GM23248 (cell line): Measurements from ENCODE around the gene CACNA1C. TPM values are rescaled to one million over a fixed set of nuclear protein-coding genes. Genes with fewer than 3 reads are reported as not detected.

Experiments
- DNase-seq: peaks from one replicate; pipeline ENCODE4 v3.0.0-alpha.2; 2015
- H2AFZ ChIP-seq: fragments of 200-600 bp; sonication (generic); 2 replicates; pipeline ENCODE4 v1.6.1; 2016; ENCODE audit warnings: antibody characterized with exemption
- H3F3A ChIP-seq: fragments of 200-600 bp; sonication (generic); 2 replicates; pipeline ENCODE4 v1.6.1; 2016; ENCODE audit warnings: mild to moderate bottlenecking, antibody characterized with exemption, mixed run types; ENCODE audit not compliant: insufficient read depth
- H3K27ac ChIP-seq: fragments of 200-600 bp; sonication (generic); 2 replicates; pipeline ENCODE4 v1.5.1; 2016; ENCODE audit warnings: mild to moderate bottlenecking
- H3K27me3 ChIP-seq: fragments of 200-600 bp; sonication (generic); replicated peaks from 2 replicates; pipeline ENCODE4 v1.6.1; 2016; ENCODE audit warnings: mild to moderate bottlenecking; ENCODE audit not compliant: insufficient read depth
- H3K36me3 ChIP-seq: fragments of 200-600 bp; sonication (generic); 2 replicates; pipeline ENCODE4 v1.6.1; 2016; ENCODE audit warnings: low read depth, mild to moderate bottlenecking
- H3K4me1 ChIP-seq: fragments of 200-600 bp; sonication (generic); 2 replicates; pipeline ENCODE4 v1.6.1; 2016; ENCODE audit warnings: mild to moderate bottlenecking; ENCODE audit not compliant: insufficient read depth
- H3K4me2 ChIP-seq: fragments of 200-600 bp; sonication (generic); one replicate; pipeline ENCODE4 v1.6.1; 2016; ENCODE audit warnings: mild to moderate bottlenecking; ENCODE audit not compliant: unreplicated experiment
- H3K4me3 ChIP-seq: fragments of 200-600 bp; sonication (generic); 2 replicates; pipeline ENCODE4 v1.5.1; 2016; ENCODE audit warnings: mild to moderate bottlenecking
- H3K79me2 ChIP-seq: fragments of 200-600 bp; sonication (generic); 2 replicates; pipeline ENCODE4 v1.6.1; 2016; ENCODE audit warnings: mild to moderate bottlenecking; ENCODE audit not compliant: insufficient read depth
- H3K9ac ChIP-seq: fragments of 200-600 bp; sonication (generic); 2 replicates; pipeline ENCODE4 v1.6.1; 2016; ENCODE audit warnings: mild to moderate bottlenecking
- H3K9me2 ChIP-seq: fragments of 200-600 bp; sonication (generic); 2 replicates; pipeline ENCODE4 v1.6.1; 2016; ENCODE audit warnings: mixed run types, mild to moderate bottlenecking, moderate library complexity; ENCODE audit not compliant: insufficient read depth
- H3K9me3 ChIP-seq: fragments of 200-600 bp; sonication (generic); one replicate; pipeline ENCODE4 v1.6.1; 2017; ENCODE audit warnings: low read depth
- H4K20me1 ChIP-seq: fragments of 200-600 bp; sonication (generic); 2 replicates; pipeline ENCODE4 v1.6.0; 2016; ENCODE audit not compliant: insufficient read depth
- EZH2 ChIP-seq: fragments of 200-600 bp; sonication (generic); IDR thresholded peaks from 2 replicates; pipeline ENCODE4 v1.6.1; 2018; ENCODE audit warnings: antibody characterized with exemption, mild to moderate bottlenecking; ENCODE audit not compliant: insufficient read depth, poor library complexity, severe bottlenecking
- EZH2phosphoT487 ChIP-seq: fragments of 200-600 bp; sonication (generic); IDR thresholded peaks from 2 replicates; pipeline ENCODE4 v1.6.1; 2018; ENCODE audit warnings: antibody characterized with exemption, moderate library complexity, mild to moderate bottlenecking, low read depth; ENCODE audit not compliant: insufficient read depth
- WGBS, 2 experiments: methylation state at CpG; one replicate each; pipeline ENCODE4 v1.1.6; 2015 to 2017; ENCODE audit warnings: low lambda C conversion rate in 2 of 2, low coverage in 1 of 2; ENCODE audit errors: missing lambda C conversion rate in 2 of 2; 5-methylcytosine and 5-hydroxymethylcytosine counted together
- in situ Hi-C: fragments of 300-500 bp; cut with MboI; formaldehyde crosslinking; loops from 2 replicates; pipeline ENCODE4 v1.15.0; 2020
- polyA plus RNA-seq: library from polyadenylated mRNA; unstranded; fragments of >200 nt; fragmentation: Nextera tagmentation; extraction: Ambion mirVana; gene quantifications from 2 replicates; pipeline ENCODE4 v1.2.1, GENCODE V29; 2016
- total RNA-seq: library from RNA; depleted of rRNA; stranded (reverse); fragments of >200 nt; shearing (Covaris generic); gene quantifications from 2 replicates; pipeline ENCODE4 v1.2.3, GENCODE V29; 2014

The CACNA1C gene
- total and polyA plus RNA-seq, 2 experiments from 2014 or later = 4.9 to 11.5 TPM

DNA sequence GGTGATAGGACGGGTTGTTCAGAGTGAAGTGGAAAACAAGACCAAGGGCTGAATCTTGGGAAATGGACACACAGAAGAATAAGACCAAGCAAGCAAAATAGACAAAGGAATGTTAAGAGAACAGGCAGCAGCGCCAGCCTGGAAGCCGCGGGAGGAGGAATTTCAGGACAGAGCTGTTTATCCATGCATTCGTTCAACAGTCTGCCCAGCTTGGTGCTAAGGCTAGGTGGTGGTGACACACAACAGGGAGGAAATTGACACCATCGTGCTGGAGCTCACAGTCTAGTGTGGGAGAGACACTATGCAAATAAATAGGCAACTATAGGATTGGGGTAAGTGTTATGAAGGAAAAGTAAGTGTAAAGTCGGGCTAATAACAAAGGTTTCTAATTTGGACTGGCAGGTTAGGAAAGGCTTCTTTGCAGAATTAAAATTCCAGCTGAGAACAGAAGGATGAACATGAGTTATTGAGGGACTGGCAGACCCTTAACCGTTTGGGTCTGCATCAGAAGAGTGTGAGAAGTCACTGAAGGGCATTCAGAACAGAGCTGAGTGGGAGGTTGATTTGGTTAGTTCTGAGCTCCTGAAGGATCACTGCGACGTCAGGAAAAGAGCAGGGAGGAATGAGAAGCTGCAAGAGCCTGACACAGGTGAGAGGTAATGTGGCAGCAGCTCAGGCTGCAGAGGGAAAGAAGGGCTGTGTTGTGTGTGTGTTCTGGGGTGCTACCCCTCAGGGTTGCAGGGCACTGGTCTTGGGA lies 499.4 kb downstream of the CACNA1C start:
- Histone ChIP-seq H3K4me3 (no peak overlapping the region), H3F3A (no peaks in the 10 kb centered on the region), H4K20me1 (no peaks in the 10 kb centered on the region), H3K4me2 (no peak overlapping the region), H3K4me1 (no peaks in the 10 kb centered on the region), H3K36me3 (no peaks in the 10 kb centered on the region; the same call in 1 of the 2 replicates), H3K79me2 (no peaks in the 10 kb centered on the region), H2AFZ (no peak overlapping the region), H3K9me3 (no peaks in the 10 kb centered on the region), H3K27ac (no peak overlapping the region), H3K27me3 (no peaks in the 10 kb centered on the region), H3K9ac (no peak overlapping the region), H3K9me2 (no peaks in the 10 kb centered on the region)
- WGBS, 2 experiments = 88 to 91% methylated on average over 10 of the region's 10 CpGs
- no peak for DNase-seq
- TF ChIP-seq EZH2phosphoT487 (no peak), EZH2 (no peak)
- in situ Hi-C loops = no loop called here

DNA sequence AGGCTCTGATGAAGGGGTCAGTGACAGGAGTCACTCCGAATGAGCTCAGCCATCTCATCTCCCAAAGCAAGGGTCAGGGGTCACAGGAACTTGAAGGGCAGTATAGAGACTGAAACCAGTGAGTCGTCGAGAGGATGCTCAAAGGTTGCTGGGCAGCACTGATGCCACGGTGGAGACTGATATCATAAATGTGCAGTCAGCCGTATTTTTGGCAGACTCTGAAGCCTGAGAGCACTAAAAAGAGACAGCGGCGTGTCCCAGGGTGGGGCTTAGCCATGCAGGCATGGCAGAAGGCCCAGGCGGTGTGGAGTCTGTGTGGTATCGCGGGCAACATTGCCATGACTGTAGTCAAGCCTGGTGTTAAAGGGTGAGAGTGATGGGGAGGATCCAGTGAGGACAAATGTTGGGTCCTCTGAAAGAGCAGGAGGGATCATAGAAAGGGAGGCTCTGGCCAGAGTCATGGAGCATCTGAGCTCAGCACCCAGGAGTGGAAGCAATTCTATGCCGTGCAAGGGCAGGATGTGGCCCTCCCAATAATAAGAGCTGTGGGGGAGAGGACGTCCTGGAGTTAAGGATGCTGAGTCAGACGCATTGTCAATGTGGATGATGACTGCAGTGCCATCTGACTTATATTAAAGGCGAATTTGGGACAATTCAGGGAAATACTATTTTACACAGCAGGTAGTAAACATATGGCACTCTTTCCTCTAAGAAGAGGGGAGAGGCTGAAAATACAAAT lies 500.8 kb downstream of the CACNA1C start:
- DNase-seq = no peak
- TF ChIP-seq EZH2phosphoT487 (no peak), EZH2 (no peak)
- Histone ChIP-seq H3K4me3 (no peak overlapping the region), H3K9me3 (no peaks in the 10 kb centered on the region), H2AFZ (no peak overlapping the region), H3K9me2 (no peaks in the 10 kb centered on the region), H3K79me2 (no peaks in the 10 kb centered on the region), H3K36me3 (peaks cover 4% of the 10 kb centered on the region; the same call in 1 of the 2 replicates), H3K4me2 (no peak overlapping the region), H3F3A (no peaks in the 10 kb centered on the region), H3K4me1 (no peaks in the 10 kb centered on the region), H3K9ac (no peak overlapping the region), H3K27me3 (no peaks in the 10 kb centered on the region), H4K20me1 (no peaks in the 10 kb centered on the region), H3K27ac (no peak overlapping the region)
- in situ Hi-C loops = no loop called here
- WGBS, 2 experiments = 89 to 94% methylated on average over 14 of the region's 14 CpGs

DNA sequence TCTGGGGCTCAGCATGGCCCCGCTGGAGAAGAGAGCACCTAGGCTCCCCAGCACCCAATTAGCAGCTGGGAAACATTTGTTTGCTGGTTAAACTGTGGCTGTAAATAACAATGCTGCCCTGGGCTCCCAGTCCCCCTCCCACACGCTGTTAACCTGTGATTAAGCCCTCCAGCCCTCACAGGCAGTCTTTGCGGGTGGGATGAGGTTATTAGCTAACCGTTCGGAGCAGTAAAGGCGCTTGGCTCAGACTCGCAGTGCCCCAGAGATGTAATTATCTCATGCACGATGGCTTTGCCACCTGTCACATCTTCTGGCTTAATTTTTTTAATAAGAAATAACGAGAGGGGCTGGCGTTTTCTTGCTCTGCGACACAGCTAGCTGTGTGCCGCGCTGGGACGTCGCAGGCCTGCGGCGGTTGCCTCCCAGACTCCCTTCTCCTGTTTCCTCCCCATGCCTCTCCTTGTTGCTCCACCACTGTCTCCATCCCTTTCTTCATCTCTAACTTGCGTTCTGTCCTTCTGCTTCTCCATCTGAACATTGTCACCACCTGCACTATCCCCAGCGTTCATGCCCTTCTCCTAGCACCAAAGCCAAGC lies 502.8 kb downstream of the CACNA1C start:
- Histone ChIP-seq H3K9me3 (no peaks in the 10 kb centered on the region), H3K9ac (no peak overlapping the region), H3K36me3 (peaks cover 4% of the 10 kb centered on the region; the same call in 1 of the 2 replicates), H3K4me3 (no peak overlapping the region), H2AFZ (no peak overlapping the region), H3F3A (no peaks in the 10 kb centered on the region), H3K4me2 (no peak overlapping the region), H3K4me1 (no peaks in the 10 kb centered on the region), H3K27ac (no peak overlapping the region), H3K9me2 (no peaks in the 10 kb centered on the region), H4K20me1 (no peaks in the 10 kb centered on the region), H3K27me3 (no peaks in the 10 kb centered on the region), H3K79me2 (no peaks in the 10 kb centered on the region)
- DNase-seq = no peak
- WGBS, 2 experiments = 96 to 97% methylated on average over 19 of the region's 19 CpGs
- no peak for TF ChIP-seq EZH2
- TF ChIP-seq EZH2phosphoT487 = no peak
- in situ Hi-C loops = no loop called here

DNA sequence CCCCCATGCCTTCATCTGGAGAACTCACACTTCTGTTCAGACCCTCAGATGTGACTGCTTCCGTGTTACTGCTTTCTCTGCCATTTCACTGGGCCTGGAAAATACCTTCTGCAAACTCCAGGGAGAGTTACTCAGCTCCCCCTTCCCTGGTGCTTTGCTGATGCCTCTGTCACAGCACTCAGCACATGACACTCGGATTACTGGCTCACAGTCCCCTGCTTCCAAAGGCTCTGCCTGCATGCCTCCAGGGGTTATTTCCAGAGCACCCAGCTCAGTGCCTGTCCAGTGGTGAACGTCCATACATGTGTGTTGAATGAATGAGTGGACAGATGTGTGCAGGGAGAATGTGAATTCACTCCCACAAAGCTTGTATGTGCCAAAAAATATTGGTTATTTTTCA lies 504.8 kb downstream of the CACNA1C start:
- WGBS, 2 experiments = 95 to 97% methylated on average over 3 of the region's 3 CpGs
- Histone ChIP-seq H3K4me3 (no peak overlapping the region), H3K27me3 (no peaks in the 10 kb centered on the region)

More for the DNA sequence above, 504.8 kb downstream of the CACNA1C start:
- DNase-seq = no peak
- Histone ChIP-seq H3F3A (no peaks in the 10 kb centered on the region), H3K4me1 (no peaks in the 10 kb centered on the region), H3K9me2 (no peaks in the 10 kb centered on the region), H3K36me3 (peaks cover 4% of the 10 kb centered on the region; the same call in 1 of the 2 replicates), H4K20me1 (no peaks in the 10 kb centered on the region), H3K79me2 (no peaks in the 10 kb centered on the region), H2AFZ (no peak overlapping the region), H3K27ac (no peak overlapping the region), H3K4me2 (no peak overlapping the region), H3K9ac (no peak overlapping the region), H3K9me3 (no peaks in the 10 kb centered on the region)
- TF ChIP-seq EZH2 = no peak
- in situ Hi-C loops = no loop called here
